Upper lobe of left lung (tissue), 6 donors: ENCODE data around the gene PKD2L1. TPM values are rescaled to one million over a fixed set of nuclear protein-coding genes. Genes with fewer than 3 reads are reported as not detected.

ENCODE experiments used
- ATAC-seq, 2 donors: fragments of 200-7000 bp; cut with Tn5 transposase; one replicate each; pipeline ENCODE4 v1.9.1; 2022; ENCODE audit warnings: mild to moderate bottlenecking in 2 of 2, moderate library complexity in 2 of 2; ENCODE audit not compliant: low FRiP score in 2 of 2
- DNase-seq, 2 donors: peaks; one replicate each; pipeline ENCODE4 v3.0.0-alpha.2; 2019 to 2020
- H3K27ac ChIP-seq, 4 donors: fragments of 200-600 bp; sonication (generic); one replicate each; pipeline ENCODE4 v1.5.1; 2016 to 2019
- H3K27me3 ChIP-seq, 4 donors: fragments of 200-600 bp; sonication (generic); one replicate each; pipeline ENCODE4 v1.5.1; 2017 to 2019
- H3K36me3 ChIP-seq, 4 donors: fragments of 200-600 bp; sonication (generic); one replicate each; pipeline ENCODE4 v1.5.1; 2016 to 2019
- H3K4me1 ChIP-seq, 4 donors: fragments of 200-600 bp; sonication (generic); one replicate each; pipeline ENCODE4 v1.5.1; 2018 to 2019
- H3K4me3 ChIP-seq, 4 donors: fragments of 200-600 bp; sonication (generic); one replicate each; pipeline ENCODE4 v1.5.1; 2017 to 2019; ENCODE audit warnings: mild to moderate bottlenecking in 2 of 4, moderate library complexity in 1 of 4
- H3K9me3 ChIP-seq, 4 donors: fragments of 200-600 bp; sonication (generic); one replicate each; pipeline ENCODE4 v1.5.1; 2018 to 2019
- EP300 ChIP-seq, 4 donors: sonication (generic); formaldehyde crosslinking; IDR thresholded peaks; one replicate each; pipeline ENCODE4 v1.5.1; 2017; ENCODE audit warnings: antibody characterized with exemption in 4 of 4, control low read depth in 2 of 4
- POLR2A ChIP-seq, 4 donors: fragments of 450-650 bp; IDR thresholded peaks; one replicate each; pipeline ENCODE4 v1.5.1; 2016 to 2017; ENCODE audit warnings: antibody characterized with exemption in 4 of 4, mild to moderate bottlenecking in 2 of 4
- POLR2AphosphoS5 ChIP-seq, 2 donors: sonication (generic); formaldehyde crosslinking; IDR thresholded peaks; one replicate each; pipeline ENCODE4 v1.5.1; 2017; ENCODE audit warnings: antibody characterized with exemption in 2 of 2
- WGBS, 2 donors: methylation state at CpG; one replicate each; pipeline ENCODE4 v1.1.5; 2017 to 2018; 5-methylcytosine and 5-hydroxymethylcytosine counted together
- total RNA-seq, 6 donors: library from RNA; depleted of rRNA in 4 of 6; stranded (reverse); fragments of >200 nt in 4 of 6; gene quantifications; one replicate each; pipeline versions ENCODE4 v1.1.0 to v1.2.1, GENCODE V29; 2016 to 2021
- TF ChIP-seq, protein P1 (sequence below), 6 experiments: fragments of 450-650 bp in 4 of 6; fragments of 200-600 bp in 2 of 6; sonication (generic) in 2 of 6; IDR thresholded peaks; one replicate each; pipeline ENCODE4 v1.5.1; 2016 to 2019; ENCODE audit warnings: antibody characterized with exemption in 6 of 6
- donor health status: DM: no; HTN: no; CAD: no; lungs with moderate emphysema.
- donor health status: DM: no; HTN: yes; CAD: no; lungs with severe emphysema.

The PKD2L1 gene
- total RNA-seq, 6 donors from 2014 or later: 0.61 to 8.4 (median 2.0) TPM

DNA sequence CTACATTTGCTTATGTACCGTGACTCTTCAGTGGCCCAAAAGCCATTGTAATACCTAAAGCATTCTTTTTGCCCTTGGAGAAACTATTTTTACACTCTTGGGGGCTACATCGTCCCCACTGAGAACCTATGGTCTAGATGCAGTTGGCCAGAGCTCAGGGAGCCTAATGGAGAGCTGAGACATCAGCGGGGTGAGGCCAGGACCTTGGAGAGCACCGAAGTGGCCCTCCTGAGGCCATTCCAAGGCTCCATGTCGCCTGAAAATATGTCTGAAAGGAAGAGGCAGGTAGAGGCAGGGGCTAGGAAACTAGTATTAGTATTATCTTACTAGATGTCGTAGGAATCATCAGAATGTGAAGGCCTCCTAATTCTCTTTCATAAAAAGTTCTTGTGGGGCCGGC is 4.9 kb downstream of the PKD2L1 start:
- no peaks in the 10 kb centered on the region for H3K27me3 ChIP-seq
- ATAC-seq (no peak), DNase-seq (no peak)
- no peaks in the 10 kb centered on the region for H3K9me3 ChIP-seq
- 54 to 63% methylated on average over 7 of the region's 7 CpGs for WGBS, 2 donors
- H3K4me3 ChIP-seq: no peak overlapping the region
- TF ChIP-seq POLR2AphosphoS5 (IDR thresholded peaks at IDR 0.05) (no peak), POLR2A (IDR thresholded peaks at IDR 0.05) (no peak), EP300 (IDR thresholded peaks at IDR 0.05) (no peak)
- TF ChIP-seq, protein P1, sequence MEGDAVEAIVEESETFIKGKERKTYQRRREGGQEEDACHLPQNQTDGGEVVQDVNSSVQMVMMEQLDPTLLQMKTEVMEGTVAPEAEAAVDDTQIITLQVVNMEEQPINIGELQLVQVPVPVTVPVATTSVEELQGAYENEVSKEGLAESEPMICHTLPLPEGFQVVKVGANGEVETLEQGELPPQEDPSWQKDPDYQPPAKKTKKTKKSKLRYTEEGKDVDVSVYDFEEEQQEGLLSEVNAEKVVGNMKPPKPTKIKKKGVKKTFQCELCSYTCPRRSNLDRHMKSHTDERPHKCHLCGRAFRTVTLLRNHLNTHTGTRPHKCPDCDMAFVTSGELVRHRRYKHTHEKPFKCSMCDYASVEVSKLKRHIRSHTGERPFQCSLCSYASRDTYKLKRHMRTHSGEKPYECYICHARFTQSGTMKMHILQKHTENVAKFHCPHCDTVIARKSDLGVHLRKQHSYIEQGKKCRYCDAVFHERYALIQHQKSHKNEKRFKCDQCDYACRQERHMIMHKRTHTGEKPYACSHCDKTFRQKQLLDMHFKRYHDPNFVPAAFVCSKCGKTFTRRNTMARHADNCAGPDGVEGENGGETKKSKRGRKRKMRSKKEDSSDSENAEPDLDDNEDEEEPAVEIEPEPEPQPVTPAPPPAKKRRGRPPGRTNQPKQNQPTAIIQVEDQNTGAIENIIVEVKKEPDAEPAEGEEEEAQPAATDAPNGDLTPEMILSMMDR (IDR thresholded peaks at IDR 0.05): no peak
- H3K27ac ChIP-seq: no peak overlapping the region
- no peaks in the 10 kb centered on the region for H3K36me3 ChIP-seq
- peaks cover 0 to 9% (median 4%) of the 10 kb centered on the region in 4 donors for H3K4me1 ChIP-seq

DNA sequence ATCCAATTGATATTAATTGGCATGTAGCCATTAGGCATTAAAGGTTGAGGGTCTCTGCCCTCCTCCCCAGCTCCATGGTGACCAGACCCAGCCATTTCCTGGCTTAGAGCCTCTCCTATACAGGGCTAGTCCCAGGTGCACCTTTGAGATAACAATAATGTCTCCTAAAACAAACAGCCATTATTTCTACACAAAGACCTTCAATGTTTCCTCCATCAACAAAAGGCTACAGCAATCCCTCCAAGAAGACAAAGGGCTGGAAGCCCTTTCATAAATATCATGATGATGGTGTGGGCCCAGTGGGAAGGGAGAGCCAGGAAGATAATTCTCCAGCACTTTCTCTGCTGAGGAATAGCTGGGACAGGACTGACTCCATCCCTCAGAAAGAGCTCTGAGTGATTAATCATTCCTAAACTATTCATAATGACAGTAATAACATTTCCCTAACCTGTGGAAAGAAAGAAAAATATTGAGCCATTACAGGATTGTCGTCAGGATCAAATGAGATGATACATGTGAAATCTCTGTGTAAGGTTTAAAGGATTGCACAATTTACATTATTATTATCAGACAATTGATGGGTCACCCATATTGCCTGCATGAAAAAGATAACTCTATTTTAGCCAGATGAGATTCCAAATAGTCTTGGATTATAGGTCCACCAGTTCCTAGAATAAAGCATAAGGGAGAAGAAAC is 10.2 kb downstream of the PKD2L1 start:
- TF ChIP-seq, protein P1 (IDR thresholded peaks at IDR 0.05): no peak

DNA sequence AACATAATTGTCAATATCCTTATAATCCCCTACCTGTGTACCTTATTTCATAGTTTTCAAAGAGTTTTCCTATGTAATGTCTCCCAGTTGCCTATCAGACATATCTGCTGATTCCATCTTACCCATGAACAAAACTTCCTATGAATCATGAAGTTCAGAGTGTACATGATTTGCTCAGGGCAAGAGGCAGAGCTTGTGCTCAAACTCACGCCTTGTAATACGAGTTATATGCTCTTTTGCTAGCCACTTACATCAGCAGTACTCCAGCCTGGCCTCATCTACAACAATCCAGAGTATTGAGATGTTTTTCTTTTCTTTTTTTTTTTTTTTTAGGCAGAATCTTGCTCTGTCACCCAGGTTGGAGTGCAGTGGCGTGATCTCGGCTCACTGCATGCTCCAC is 11.8 kb downstream of the PKD2L1 start:
- Histone ChIP-seq H3K4me1 (no peaks in the 10 kb centered on the region), H3K9me3 (no peaks in the 10 kb centered on the region), H3K36me3 (no peaks in the 10 kb centered on the region), H3K4me3 (no peak overlapping the region), H3K27ac (no peak overlapping the region), H3K27me3 (no peaks in the 10 kb centered on the region)
- no peak for DNase-seq
- TF ChIP-seq POLR2A (IDR thresholded peaks at IDR 0.05) (no peak), EP300 (IDR thresholded peaks at IDR 0.05) (no peak), POLR2AphosphoS5 (IDR thresholded peaks at IDR 0.05) (no peak)
- TF ChIP-seq, protein P1 (IDR thresholded peaks at IDR 0.05): no peak
- ATAC-seq: no peak
- 79 to 88% methylated on average over 4 of the region's 4 CpGs for WGBS, 2 donors

More for the DNA sequence above, 10.2 kb downstream of the PKD2L1 start:
- Histone ChIP-seq H3K9me3 (no peaks in the 10 kb centered on the region), H3K27ac (no peak overlapping the region), H3K36me3 (no peaks in the 10 kb centered on the region), H3K4me1 (no peaks in the 10 kb centered on the region), H3K4me3 (no peak overlapping the region), H3K27me3 (no peaks in the 10 kb centered on the region)
- no peak for ATAC-seq
- 50 to 66% methylated on average over 1 of the region's 1 CpG for WGBS, 2 donors
- no peak for DNase-seq

DNA sequence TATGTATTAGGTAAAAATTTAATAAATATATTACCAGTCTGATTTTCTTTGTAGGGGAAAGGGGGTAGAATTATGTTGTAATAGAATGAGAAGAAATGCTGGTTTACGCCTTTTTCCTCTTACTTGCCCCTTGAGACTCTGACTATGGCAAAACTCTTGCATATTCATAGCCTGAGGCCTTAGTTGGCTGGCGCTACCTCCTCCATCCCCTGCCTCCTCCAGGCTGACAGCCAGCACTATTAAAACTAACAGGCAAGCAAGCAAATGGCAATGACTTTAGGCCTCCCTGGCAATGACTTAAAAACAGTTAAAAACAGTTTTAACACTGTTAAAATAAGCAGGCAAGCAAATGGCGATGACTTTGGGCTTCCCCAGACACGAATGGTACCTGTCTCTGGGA is 14.4 kb downstream of the PKD2L1 start:
- Histone ChIP-seq H3K4me3 (no peak overlapping the region), H3K27ac (no peak overlapping the region), H3K4me1 (no peaks in the 10 kb centered on the region), H3K36me3 (no peaks in the 10 kb centered on the region), H3K9me3 (no peaks in the 10 kb centered on the region), H3K27me3 (no peaks in the 10 kb centered on the region)
- 76 to 86% methylated on average over 4 of the region's 4 CpGs for WGBS, 2 donors
- TF ChIP-seq EP300 (IDR thresholded peaks at IDR 0.05) (no peak), POLR2A (IDR thresholded peaks at IDR 0.05) (no peak), POLR2AphosphoS5 (IDR thresholded peaks at IDR 0.05) (no peak)
- TF ChIP-seq, protein P1 (IDR thresholded peaks at IDR 0.05): no peak
- ATAC-seq (no peak), DNase-seq (no peak)

DNA sequence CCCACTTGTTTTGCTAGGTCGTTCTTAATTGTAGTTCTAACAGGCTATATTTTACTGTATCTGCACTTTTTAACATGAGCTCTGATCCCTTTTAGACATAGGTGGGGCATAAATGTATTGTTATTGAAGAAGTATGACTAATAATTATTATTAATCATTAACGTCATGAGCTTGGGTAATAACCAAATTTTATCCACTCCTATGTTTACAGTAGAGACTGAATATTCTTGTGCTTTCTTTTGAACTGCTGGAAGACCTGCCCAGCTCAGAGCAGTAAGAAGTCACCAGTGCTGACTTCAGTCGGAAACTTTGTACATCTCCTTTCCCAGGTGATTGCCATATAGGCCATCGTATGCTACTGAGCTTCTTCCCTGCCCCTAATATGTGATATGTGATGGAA is 18.7 kb downstream of the PKD2L1 start:
- H3K4me1 ChIP-seq: no peaks in the 10 kb centered on the region
- WGBS, 2 donors: 64 to 73% methylated on average over 4 of the region's 4 CpGs
- ATAC-seq (no peak), DNase-seq (no peak)
- H3K36me3 ChIP-seq: no peaks in the 10 kb centered on the region
- H3K27me3 ChIP-seq: no peaks in the 10 kb centered on the region
- no peak for TF ChIP-seq EP300 (IDR thresholded peaks at IDR 0.05)
- no peak for TF ChIP-seq POLR2A (IDR thresholded peaks at IDR 0.05)
- TF ChIP-seq, protein P1 (IDR thresholded peaks at IDR 0.05): no peak
- TF ChIP-seq POLR2AphosphoS5 (IDR thresholded peaks at IDR 0.05): no peak
- H3K4me3 ChIP-seq: no peak overlapping the region
- H3K27ac ChIP-seq: no peak overlapping the region
- H3K9me3 ChIP-seq: no peaks in the 10 kb centered on the region
